Effector CD4-positive, alpha-beta T cell (primary cell): ENCODE measurements around the gene PEPD.

ENCODE experiments used
- DNase-seq: peaks from one replicate; pipeline ENCODE4 v3.0.0-alpha.2; 2020

Gene PEPD

DNA sequence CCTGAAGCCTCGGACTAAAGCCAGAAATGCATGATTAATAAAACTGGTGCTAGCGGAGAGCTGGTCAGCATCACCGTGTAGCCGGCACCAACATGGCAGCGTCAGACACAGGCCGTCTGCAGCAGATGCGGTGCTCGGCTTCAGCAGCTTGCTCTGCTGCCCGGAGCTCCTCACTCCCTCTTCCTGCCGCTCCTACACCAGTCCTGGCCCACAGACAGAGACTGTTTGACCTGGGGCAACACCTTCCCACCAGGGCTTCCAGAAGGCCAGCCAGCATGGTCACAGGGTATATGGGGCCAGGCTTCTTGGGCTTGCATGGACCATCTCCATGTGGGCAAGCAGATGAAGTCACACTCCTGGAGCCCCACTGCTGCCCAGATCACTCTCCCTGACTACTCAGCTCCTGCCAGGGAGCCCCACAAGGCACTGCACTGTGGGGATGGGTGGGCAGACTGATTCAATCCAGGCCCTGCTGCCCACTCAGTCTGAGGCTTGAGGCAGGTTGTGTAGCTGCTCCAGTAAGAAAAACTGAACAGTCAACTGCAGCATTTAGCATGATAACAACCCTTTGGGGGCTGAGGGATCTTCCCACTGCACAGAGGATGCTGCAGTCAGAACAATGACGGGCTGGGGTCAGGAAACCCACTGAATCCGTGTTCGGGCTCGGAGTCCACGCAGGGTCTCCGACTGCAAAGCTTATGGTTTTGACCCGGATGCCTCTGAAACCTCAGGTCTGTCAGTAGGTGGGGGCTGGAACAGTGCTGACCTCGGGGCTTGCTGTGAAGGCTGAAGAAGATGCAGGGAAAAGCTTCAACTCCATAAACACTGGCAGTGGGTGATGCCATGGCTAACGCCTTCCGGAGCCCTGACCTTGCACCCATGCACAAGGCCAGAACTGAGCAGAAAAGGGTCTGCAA is 102.5 kb downstream of the PEPD start:
- DNase-seq = no peak

DNA sequence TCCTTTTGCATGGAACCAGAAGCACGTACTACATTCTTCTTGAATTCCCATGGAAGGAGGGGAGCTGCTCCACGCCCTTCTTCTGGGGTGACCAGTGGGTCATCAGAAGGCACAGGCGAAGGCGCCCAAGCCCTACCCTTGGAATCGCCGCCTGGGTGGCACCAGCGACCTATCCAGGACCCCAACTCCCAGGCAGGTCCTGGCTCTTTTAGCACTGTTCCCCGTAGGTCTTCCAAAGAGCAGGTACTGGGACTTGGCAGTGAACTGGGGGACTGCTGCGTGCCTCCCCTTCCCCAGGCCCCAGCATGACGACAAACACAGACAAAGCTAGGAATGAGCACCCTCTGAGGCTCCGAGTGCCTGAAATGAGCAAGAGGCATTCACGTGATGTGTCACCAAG is 103.1 kb downstream of the PEPD start:
- no peak for DNase-seq

DNA sequence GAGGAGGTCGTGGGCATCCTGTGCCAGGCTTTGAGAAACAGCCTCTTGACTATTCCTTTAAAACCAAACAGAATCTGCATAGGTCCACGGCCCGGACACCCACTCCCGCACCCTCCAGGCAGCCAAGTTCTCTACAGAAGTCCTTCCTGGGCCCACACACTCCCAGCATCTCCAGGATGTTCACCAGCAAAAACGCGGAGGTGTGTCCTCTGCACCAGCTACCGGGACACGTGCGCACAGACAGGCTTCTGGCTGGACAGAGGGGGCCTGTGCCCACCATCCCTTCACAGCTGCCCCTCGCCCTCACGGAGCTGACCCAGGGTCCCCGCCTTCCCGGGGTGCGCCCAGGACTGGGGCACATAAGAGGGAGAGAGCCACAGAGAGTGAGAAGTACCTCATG is 103.8 kb downstream of the PEPD start:
- DNase-seq = no peak

DNA sequence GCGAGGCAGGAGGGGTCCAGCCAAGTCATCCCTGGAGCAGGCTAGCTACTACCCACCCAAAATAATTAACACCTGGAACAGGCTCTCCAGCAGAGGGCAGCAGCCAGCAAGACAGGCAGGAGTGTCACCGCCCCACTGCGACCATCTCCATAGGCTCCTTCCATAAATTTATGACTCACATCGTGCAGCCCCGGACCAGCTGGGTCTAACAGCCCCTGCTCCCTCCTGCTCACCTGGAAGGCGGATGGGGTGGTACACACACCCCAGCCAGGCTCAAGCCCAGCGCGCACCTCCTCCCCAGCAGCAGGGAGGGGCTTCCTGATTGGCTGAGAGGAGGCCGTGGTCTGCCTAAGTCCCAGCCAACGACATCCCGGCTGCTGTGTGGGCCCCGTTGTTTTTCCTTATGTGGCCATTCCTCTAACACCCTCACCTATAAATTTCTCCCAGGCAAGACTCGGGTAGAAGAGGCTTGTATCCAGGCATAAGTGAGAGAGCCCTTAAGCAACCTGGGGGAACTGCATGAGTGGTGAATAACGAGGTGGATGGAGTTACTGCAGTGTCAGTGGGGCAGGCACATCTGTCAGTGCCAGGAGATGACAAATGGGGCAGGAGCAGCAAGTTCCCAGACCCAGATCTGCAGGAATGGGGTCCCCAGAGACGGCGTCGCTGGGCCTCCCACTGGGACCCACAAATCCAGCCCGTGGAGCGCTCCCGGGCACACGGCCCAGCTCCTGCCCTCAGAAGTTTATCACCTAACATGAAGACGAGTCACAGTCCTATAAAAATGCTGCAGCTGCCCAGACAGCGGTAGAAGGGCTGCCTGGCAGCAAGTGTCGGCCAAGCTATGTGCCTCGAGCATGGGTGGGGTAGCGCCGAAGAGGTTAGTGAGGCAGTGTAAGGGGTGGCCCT is 105.0 kb downstream of the PEPD start:
- DNase-seq = peak; percentile 65

DNA sequence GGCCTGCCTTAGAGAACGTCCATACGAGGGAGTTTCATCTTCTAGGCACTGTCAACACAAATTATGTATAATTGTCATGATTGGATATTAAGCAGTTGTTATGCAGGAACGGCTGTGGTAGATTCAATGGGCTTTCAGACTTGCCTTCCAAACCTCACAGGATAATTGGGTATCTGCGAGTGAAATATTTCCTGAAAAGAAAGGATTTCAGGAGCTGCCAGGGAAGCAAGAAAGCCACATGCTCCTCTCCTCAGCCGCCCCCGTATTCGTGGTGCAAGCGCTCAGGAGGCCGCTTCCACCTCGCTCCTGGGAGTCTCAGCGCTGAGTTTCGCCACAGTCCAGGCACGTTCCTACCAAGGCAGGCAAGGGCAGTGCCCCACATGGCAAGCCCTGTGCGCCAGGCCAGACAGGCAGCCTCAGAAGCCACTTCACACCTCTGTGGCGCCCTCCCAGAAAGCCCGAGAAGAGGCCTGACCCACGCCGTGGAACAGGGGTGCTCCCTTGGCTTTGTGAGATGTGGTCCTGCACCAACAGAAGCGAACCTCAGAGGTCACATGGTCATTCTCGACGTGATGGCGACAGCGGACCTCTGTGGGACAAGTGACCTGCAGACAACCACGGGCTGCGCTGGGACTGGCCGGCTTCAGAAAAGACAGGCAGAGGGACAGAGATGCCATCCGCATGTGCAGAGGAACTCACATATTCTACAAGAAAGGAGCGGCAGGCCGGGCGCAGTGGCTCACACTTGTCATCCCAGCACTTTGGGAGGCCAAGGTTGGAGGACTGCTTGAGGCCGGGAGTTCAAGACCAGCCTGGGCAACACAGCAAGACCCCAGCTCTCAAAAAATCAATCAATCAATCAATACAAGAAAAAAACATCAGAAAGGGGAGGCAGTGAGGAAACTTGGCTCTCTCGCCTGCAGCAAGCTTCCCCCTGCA is 106.7 kb downstream of the PEPD start:
- no peak for DNase-seq

DNA sequence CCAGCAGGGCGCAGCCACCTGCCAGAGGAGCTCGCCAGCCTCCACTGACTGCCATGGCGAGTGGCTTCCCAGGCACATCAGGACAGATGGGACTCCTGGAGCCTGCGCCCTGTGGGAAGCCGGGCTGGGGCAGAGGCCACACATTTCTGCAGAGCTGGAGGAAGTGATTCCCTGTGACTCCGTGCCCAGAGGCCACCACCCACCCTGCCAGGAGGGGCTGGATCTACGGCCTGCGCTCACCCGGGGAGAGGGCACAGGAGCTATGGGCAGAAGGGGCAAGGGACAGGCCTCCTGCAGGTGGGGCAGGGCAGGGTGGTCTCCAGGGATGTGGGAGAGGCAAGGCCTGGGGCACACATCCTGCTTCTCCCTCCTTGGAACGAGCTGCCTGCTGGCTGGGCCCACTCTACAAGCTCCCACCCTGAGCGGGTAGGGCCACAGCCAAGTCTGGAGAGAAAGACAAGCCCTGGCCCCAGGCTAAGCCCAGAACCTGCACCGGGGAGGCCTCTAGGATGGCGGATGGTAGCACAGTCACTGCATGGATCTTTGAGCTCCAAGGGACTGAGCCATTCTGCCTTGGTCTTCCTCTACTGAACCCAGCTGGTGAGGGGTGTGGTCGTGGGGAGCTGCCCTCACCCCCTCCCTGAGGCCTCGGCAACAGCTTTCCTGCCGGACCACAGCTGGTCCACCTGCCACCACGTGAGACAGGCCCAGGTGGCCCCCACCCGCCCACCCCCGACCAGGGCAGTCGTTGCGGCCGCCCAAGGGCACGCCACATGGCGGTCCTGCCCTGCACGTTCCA is 107.5 kb downstream of the PEPD start:
- DNase-seq = no peak

DNA sequence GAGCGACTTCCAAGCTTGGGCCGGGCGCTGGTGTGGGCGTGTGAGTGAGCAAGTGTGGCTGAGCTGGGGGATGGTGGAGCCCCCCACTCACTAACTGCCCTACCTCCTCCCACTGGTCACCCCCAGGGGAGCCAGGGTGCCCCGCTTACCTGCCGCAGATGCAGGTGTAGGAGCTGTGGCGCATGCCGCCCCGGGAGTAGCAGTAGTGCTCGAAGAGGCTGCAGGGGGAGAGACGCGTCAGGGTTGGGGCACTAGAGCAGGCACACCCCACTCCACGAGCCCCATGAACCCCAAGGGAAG is 108.2 kb downstream of the PEPD start:
- no peak for DNase-seq

DNA sequence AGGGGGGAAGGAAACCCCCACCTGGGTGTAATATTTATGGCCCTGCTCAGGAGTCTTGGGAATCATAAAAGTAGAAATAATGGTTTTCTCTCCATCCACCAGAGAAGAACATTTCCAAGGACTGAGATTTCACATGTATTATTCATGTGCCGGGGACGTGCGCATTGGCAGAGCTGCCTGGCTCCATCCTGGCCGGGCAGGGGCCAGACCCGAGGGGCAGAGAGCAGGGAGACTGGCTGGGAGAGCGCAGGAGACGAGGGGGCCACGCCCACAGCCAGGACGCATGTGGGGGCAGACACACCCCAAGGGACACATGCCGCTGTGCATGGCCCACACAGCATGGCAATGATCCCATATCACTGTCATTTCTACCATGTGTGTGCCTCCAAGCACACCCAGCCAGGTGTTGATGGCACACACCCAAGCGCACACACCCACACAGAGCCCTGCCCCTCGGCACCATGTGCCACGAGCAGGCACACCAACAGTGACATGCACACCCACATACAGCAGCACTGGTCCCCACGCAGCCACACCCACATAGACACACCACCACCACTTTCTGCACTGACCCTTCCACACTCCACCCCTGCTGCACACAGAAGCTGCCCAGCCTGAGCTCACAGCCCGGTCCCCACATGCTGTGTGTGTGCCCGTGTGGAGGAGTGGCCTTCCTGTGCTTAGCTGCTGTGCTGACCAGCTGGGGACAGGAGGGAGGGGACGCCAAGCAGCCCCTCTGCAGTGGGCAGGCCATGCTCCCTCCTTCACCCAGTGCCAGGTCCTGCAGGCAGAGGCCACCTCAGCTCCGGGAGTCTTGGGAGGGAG is 108.8 kb downstream of the PEPD start:
- DNase-seq = no peak

DNA sequence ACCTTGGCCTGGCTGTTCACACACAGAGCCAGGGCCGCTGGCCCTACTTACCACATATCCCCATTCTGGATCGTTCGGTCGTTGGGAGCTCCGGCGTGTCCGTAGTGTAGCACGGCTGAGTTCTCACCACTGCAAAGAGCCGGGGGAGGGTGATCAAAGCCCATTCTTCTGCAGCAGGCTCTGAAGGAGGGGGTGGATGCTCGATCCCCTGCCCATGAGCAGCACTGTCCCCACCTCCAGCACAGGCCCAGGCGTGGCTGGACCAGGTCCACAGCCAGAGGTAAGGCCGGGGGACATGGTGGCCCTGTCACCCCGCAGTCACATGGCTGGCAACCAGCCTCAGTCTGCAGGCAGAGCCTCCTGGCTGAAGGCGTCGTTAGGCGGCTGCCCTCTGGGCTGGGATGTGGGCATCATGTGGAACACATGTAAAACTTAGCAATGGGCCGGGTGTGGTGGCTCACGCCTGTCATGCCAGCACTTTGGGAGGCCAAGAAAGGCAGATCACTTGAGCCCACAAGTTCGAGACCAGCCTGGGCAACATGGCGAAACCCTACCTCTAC is 109.9 kb downstream of the PEPD start:
- no peak for DNase-seq

DNA sequence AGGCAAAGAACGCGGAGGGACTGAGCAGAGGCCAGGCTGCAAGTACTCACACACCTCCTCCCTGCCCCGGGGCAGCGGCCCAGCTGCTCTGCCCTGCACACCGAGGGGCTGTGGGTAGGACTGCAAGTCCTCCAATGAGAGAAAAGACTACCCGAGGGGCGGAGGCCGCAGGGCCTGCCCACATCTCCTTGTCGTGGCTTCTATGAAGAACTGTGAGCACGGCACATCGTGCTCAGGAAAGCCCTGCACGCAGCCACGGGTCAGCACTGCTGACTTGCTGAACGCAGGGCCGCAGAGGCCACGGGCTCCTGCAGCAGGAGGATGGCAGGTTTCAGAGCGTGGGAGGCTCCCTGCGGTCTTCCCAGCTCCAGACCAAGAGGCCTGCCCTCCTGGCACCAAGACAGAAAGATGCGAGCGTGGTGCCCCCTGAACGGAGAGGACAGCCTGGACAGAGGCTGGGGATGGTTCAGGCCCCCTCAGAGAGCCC is 110.6 kb downstream of the PEPD start:
- DNase-seq = no peak

DNA sequence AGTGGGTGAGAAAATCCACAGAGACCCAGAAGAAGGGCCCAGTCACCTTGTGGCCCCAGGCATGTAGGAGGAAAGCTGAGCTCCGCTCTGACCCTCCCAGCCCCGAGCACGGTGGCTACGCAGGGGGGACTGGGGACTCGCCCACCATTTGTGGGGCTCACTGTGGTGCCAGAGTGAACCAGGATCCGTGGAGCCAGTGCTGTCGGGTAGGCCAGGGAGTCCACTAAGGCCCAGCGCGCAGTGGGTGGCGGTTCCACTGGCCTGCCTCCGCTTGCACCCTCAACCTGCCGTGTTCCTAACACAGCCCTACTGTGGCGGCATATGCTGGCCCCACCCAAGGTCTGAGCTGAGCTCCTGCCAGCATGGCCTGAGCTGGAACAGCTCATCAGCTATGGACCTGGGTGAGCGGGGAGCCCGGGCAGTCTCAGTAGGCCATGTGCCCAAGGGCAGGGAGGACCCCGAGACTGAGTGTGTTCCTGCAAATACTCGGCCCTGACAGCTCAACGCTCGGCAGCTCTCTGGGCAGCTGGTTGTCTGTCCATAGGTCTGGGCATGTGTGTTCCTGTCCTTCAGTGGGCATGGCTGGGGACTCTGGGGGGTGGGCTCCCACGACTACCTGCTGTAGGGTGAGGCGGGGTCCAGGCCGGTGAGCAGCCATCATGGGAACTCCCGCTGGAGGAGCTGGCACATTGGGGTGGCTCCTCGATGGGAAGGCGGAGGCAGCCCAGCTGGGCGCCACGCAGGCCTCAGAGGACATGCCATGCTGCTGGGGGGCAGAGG is 111.5 kb downstream of the PEPD start:
- no peak for DNase-seq

DNA sequence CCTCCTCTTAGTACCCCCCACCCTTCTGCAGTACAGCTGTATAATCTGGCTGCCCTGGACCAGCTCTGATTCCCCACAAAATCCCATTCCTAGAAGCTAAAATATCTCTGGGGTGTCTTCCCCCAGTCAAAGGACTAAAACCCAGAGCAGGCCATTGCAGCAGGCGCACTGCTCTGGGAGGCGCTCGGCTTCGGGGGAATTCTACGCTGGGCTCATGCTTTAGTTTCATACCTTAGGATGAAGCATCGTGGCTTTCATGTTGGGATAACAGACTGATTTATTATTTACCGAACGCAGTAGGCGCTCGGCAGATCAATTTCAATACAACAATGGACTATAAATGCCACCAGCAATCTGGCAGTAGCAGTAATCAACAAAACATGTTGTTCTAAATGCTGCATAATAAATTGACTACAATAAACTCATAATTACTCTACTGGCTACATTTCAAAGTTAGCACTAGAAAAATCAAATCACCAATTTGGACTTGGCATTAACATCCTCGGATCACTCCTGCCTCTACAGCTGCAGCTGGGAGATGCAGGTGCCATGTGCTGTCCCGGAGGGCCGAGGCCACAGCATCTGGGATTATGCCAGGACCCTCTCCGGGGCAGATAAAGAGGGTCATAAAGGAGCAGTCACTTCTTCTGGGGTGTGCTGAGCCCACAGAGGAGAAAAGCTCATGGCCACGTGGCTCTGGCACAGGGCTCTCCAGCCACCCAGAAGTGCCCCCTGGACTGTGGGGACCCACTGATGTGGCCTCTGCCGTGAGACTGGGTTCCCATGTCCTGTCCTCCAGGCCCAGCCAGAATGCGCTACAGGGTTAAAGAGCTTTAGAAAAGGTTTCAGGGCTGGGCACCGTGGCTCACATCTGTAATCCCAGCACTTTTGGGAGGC is 112.8 kb downstream of the PEPD start:
- DNase-seq = no peak

DNA sequence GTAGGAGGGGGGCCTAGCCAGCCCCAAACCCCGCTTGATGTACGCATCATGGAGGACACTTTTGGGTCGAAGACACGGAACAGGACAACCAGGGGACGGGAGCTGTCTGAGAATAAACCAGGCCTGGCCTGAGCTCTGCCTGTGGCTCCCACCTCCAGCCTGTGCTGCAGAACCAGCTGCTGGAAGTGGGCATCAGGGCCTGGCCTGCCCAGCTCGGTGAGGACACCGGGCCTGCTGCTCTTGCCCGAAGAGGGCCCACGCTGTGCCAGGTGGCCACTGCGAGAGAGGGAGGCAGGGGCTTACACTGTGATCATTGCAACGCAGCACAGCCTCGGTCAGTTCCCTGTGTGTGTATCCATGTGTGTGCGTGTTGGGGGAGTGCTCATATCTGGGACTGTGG is 113.5 kb downstream of the PEPD start:
- DNase-seq = no peak

DNA sequence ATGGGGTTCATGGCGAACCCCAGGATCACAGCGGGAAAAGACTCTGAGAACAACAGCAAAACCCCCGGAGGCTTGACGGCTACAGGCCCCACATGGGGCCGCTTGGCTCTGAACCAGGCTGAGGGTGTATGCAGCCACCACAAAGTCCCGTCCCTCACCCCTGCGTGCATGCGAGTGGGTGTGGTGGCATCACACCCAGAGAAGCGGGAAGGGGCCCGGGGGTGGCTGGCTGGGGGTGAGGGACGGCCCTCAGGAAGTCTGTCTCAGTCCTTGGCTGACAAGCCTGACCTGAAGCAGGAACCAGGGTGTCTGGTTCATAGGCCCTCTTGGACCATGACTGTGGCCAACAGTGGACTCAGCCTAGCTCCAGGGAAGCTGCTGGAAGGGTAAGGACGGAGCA is 113.9 kb downstream of the PEPD start:
- no peak for DNase-seq

DNA sequence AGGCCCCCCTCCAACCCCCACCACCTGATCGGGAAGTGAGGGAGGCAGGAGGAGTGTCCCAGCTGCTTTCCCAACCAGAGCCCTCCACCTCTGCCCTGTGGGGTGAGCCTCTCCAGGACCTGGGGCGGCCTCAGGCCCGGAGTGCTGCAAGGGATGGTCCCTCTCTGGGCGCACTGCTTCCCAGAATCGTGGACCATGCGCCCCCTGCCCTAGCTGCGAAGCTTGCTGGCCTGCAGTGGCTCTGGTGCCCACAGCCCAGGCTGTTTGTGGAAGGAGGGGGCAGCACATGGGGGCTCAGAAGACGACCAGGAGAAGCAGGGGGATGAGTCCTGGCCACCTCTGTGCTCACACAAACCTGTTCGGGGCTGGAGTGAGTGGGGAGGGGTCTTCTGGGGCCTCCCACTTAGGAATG is 114.4 kb downstream of the PEPD start:
- DNase-seq = no peak

DNA sequence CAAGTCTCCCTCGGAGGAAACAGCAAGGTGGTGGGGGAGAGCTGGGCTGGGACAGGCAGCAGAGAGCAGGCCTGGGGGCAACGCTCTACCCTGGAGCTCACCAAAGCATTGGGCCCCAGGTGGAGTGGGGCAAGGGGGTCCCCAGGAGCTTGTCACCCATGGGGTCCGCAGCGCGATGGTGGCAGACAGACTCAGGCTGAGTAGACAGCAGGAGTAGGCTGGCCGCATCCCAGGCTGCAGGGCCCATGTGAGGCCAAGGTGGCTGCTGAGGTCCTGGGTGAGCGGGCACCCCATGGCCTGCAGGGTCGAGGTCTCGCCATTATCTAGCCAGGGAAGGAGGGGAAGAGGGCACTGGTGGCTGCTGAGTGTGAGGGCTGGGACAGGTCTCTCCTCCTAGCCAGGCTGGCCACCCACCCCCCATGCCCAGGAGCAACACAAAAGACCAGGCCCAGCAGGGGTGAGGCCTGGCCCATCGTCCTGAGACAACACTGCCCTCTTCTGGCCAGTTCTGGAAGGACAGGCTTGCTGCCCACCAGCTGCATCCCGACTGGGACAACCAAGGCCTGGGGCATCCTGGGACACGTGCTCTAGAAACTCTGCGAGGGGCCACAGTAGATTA is 115.0 kb downstream of the PEPD start:
- DNase-seq = peak; percentile 69

DNA sequence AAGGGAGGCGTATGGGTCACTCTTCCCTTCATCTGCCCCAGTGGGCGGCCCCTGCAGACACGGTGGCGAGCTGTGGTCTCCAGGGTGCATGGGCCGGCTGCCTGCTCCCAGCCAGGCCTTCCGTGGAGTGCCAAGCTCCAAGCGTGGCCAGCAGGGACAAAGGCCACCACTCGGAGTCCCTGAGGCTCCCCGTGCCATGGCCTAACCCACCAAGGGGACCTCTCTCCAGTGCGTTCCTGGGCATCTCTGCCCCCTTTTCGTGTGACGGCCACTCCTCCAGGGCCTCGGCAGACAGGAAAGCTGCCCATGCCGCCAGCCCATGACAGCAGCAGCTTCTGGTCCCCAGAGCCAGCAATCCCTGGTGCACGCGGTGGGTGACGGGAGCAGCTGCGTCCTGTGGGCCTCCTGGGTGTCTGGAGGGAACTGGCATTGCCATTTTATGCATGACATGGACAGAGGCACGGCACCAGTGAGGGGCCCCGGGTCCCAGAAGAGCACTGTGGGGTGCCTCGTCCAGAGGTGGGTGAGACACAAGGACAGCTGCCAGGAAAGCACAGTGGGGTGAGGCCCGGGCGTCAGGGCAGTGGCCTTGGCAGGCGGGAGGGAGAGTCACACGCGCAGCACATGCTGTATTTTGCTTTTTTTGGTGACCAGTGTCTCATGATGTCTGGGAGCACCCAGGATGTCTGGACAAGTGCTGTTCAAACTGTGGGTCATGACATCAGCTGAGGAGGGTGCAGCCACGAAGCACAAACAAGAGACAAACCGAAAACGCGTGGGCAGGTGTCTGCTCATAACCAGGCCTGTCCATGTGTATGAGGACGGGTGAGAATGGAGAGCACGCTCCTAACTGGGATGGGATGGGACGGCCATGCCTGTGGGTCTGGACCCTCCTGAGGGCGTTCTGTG is 115.8 kb downstream of the PEPD start:
- DNase-seq = no peak
